Left hindlimb (tissue), 1 donor: ENCODE measurements around the gene MACIR.
"Not testable (repeated sequence)": the region's sequence is repeated elsewhere in the genome, so short reads cannot be mapped to it uniquely, and the experiment has no call there.

Source experiments
- DNase-seq: peaks from one replicate; pipeline ENCODE4 v3.0.0-alpha.2; 2018

MACIR gene

GRCh38 chr5:103258368-103258956 lies at the start of gene MACIR:
Gene MACIR, plus strand, starts transcription at chr5:103258763. Its CDS starts 17,157 bp downstream, at chr5:103275920.
- DNase-seq = peak; percentile 98

DNA sequence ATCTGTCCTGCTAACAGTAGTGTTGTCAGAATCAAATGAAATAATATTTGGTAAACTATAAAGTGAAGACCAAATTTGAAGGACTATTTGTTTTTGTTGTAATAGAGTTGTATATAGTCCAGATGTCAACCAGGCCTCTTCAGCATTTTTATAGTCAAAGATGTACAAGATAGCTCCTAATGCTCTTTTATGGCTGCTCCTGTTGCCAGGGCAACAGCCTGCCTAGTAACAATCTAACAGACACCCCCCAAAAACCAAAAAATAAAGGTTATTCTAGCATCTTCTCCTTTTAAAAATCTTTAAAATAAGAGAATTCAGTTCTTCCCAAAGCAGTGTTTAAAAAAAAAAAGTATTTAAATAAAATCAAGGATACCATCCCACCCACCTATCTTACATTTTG lies 49.5 kb upstream of the MACIR start:
- no peak for DNase-seq

- no peak for DNase-seq
These were observed 47.6 kb upstream of the MACIR start for GRCh38 chr5:103210952-103211351.

DNA sequence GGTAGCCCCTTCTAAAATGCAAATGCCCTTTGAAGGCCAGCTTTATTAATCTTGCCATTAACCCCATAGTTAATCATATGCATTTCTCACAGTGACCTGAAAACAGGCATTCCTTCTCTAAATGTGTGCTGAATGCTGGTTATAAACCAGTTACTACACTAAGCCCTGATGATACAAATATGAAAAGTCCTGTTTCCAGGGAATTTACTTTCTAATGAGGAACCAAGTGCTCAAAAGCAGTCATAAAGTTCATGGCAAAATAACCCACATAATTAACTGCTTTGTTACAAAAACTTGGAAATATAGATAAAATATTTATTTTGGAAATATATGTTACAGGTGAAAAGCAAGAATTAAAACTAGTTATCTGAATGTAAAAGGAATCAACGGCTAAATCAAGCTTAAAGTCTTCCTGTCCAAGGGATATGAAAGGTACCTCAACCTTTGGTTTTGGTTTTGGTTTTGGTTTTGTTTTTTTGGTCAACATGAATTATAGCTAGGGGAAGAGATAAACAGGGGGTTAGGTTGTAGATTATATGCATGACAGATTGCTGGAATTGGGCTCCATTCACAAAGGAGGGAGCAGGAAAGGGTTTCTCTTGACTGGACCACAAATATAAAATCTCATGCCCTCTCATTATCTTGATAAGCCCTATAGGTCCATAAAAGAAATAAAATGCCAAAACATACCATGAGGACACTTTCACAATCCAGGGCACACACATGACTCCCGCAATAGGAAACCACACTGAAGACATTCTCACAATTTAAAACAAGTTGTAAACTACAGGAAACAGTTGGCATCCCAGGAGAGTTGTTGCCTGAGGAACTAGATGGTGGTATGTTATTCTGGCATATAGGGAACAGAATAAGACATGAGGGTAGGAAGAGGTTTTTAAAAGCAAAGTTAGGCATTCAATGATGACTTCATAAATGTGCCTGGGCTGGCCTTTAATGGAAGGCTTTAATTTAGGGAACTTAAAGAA lies 46.7 kb upstream of the MACIR start:
- DNase-seq = no peak

- DNase-seq = no peak
These were observed 42.4 kb upstream of the MACIR start for GRCh38 chr5:103216137-103216536.

DNA sequence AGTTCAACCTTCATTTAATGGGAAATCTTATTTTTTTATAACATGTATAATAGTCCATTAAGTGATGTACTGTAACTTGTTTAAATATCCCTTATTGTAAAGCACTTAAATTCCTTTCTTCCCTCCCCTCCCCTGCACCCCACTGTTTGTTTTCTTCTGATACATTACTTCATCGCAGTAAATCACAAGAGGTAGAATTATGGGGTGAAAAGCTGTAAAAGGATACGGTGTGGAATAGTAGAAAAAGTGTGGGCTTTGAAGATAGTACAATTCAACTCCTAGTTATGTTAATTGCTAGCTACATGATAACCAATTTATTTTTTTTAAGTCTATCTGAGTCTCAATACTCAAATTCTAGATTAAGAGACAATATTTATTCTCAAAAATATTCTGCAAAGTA lies 41.9 kb upstream of the MACIR start:
- no peak for DNase-seq

- no peak for DNase-seq
These were observed 41.5 kb upstream of the MACIR start for GRCh38 chr5:103217101-103217500.

DNA sequence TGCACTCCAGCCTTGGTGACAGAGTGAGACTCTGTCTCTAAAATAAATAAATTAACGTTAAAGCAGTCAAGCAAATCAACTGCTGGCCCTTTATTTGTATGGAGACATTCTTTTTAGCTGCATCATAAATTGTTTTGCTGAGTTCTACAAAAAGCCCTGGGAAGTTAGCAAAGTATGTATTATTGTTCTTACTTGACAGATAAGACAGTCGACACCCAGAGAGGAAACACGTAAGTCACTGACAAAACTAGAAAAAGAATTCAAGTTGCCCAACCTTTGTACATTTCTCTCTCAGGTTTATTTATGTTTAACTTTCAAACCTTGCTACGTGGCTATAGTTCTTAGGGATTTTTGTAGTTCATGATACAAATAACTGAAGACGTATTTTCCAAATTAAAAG lies 40.4 kb upstream of the MACIR start:
- no peak for DNase-seq

DNA sequence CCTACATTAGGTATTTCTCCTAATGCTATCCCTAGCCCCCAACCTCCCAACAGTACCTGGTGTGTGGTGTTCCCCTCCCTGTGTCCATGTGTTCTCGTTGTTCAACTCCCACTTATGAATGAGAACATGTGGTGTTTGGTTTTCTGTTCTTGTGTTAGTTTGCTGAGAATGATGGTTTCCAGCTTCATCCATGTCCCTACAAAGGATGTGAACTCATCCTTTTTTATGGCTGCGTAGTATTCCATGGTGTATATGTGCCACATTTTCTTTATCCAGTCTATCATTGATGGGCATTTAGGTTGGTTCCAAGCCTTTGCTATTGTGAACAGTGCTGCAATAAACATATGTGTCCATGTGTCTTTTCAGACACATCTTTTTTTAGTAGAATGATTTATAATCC lies 39.5 kb upstream of the MACIR start:
- not testable (repeated sequence) for DNase-seq

DNA sequence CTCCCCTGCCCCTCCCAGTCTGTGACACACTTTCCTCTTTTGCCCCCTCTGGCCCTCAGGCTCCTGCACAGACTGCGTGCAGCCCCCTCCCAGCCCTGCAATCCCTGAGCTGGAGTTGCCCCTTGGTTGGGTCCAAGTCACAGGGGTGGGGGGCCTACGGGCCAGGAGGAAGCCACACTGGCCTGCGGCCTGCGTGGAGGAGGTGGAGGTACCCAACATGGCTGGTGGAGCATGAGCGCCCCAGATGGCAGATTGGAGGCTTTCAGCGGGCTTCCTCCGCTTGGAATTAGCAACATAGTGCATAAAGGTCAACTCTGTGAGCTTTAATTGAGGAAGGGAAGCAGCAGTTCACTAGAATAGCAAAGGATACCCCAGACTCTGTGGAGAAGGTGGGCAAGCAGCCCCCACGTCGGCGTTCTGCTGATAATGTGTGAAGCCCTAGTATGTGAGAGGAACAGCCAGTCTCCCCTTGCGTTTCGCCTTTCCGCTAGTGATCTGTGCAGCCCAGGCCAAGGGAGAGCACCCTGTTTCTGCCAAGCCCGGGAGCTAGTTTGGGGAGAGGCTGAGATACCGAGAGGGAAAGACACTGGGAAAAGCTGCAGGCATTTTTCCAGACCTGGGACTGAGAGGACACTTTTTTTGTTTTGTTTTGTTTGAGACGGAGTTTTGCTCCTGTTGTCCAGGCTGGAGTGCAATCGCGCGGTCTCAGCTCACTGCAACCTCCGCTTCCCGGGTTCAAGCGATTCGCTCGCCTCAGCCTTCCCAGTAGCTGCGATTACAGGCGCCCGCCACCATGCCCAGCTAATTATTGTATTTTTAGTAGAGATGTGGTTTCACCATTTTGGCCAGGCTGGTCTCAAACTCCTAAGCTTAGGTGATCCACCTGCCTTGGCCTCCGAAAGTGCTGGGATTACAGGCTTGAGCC lies 35.3 kb upstream of the MACIR start:
- DNase-seq = no peak

GRCh38 chr5:103224118-103224893 lies 34.3 kb upstream of the MACIR start:
- DNase-seq = no peak

GRCh38 chr5:103224894-103225246 lies 33.7 kb upstream of the MACIR start:
- DNase-seq = no peak

DNA sequence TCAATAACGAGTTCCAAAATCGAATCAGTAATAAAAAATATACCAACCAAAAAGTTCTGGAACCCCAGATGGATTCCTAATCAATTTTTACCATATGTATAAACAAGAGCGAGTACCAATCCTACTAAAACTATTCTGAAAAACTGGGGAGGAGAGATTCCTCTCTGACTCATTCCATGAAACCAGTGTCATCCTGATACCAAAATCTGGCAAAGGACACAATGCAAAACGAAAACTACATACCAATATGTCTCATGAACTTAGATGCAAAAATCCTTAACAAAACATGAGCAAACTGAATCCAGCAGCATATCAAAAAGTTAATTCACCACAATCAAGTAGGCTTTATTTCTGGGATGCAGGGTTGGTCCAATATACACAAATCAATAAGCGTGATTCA lies 30.5 kb upstream of the MACIR start:
- DNase-seq = no peak

GRCh38 chr5:103228588-103228987 lies 30.0 kb upstream of the MACIR start:
- DNase-seq = no peak

DNA sequence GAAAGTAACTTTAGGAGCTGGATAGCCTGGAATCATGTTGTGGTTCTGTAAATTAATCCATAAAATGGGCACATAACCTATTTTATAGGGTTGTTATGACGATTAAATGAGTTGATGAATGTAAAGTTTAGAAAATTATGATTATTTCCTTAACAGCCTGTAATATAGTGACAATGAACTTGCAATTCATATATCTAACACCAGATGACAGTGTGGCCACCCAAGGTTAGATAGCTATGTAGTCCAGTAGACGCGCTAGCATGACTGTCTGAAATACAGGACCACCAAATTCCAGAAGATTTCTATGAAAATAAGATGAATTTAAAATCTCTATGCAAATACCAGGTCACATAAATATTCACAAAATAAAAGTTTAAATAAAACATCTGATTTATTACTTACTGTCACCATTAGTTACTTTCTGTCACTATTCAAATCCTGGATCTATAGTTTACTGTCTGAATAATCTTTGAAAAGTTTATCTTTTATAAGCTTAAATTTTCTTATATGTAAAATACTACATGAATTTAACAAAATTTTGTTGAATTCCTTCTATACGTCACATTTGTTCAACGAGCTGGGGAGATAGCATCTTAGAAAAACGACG lies 26.1 kb upstream of the MACIR start:
- no peak for DNase-seq

- no peak for DNase-seq
These were observed 24.2 kb upstream of the MACIR start for GRCh38 chr5:103234239-103234975.

DNA sequence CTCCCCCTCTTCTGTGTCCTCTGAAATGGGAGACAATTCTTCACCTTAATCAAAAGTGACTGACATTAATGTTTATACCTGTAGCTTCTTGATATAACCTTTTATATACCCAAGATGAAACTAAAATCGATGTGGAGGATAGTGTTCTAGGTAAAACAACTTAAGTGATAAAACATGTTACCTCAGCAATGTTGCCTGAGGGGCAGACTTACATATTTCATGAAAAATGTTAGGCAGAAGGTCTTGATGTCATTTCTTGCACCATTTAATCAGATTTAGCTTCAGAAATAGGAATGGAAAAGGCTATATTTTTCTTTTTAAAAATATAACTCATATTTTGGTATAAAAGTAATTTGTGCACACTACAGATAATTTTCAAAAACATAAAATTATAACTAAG lies 22.7 kb upstream of the MACIR start:
- no peak for DNase-seq

GRCh38 chr5:103237778-103238177 lies 20.8 kb upstream of the MACIR start:
- no peak for DNase-seq

GRCh38 chr5:103243665-103244064 lies 14.9 kb upstream of the MACIR start:
- no peak for DNase-seq

GRCh38 chr5:103244398-103244797 lies 14.2 kb upstream of the MACIR start:
- DNase-seq = no peak

- no peak for DNase-seq
These were observed 12.8 kb upstream of the MACIR start for GRCh38 chr5:103245761-103246160.
